Astrocyte (in vitro differentiated cells and primary cell): ENCODE measurements around the gene CNTF. TPM values are rescaled to one million over a fixed set of nuclear protein-coding genes. Genes with fewer than 3 reads are reported as not detected.

Experiments used
- DNase-seq: peaks from one replicate; pipeline ENCODE4 v3.0.0-alpha.2; 2010; ENCODE audit warnings: low read depth
- FAIRE-seq: peaks from 2 replicates; lab custom pipeline; 2011; peaks lifted over from hg19 to GRCh38; lab: Jason Lieb, UNC
- H2AFZ ChIP-seq: 2 replicates; pipeline ENCODE4 v1.6.0; 2012; ENCODE audit warnings: low read depth, low read length, inconsistent platforms
- H3K27ac ChIP-seq: 2 replicates; pipeline ENCODE4 v1.5.1; 2011; ENCODE audit warnings: low read depth, low read length, inconsistent platforms
- H3K27me3 ChIP-seq: 2 replicates; pipeline ENCODE4 v1.6.0; 2011; ENCODE audit warnings: low read length, inconsistent platforms; ENCODE audit not compliant: insufficient read depth
- H3K36me3 ChIP-seq: 2 replicates; pipeline ENCODE4 v1.5.1; 2011; ENCODE audit warnings: low read length, inconsistent platforms; ENCODE audit not compliant: insufficient read depth
- H3K4me1 ChIP-seq: 2 replicates; pipeline ENCODE4 v1.5.1; 2011; ENCODE audit warnings: low read length, inconsistent platforms; ENCODE audit not compliant: insufficient read depth
- H3K4me2 ChIP-seq: 2 replicates; pipeline ENCODE4 v1.6.0; 2012; ENCODE audit warnings: low read length, inconsistent platforms
- H3K4me3 ChIP-seq: 2 replicates; pipeline ENCODE4 v1.5.1; 2011; ENCODE audit warnings: low read depth, mild to moderate bottlenecking, low read length, inconsistent platforms; ENCODE audit not compliant: insufficient read depth
- H3K79me2 ChIP-seq: 2 replicates; pipeline ENCODE4 v1.6.0; 2012; ENCODE audit warnings: mild to moderate bottlenecking, low read length, inconsistent platforms; ENCODE audit not compliant: insufficient read depth
- H3K9ac ChIP-seq: 2 replicates; pipeline ENCODE4 v1.6.0; 2012; ENCODE audit warnings: mild to moderate bottlenecking, low read length, inconsistent platforms
- H3K9me3 ChIP-seq: 2 replicates; pipeline ENCODE4 v1.5.1; 2012; ENCODE audit warnings: low read depth, mild to moderate bottlenecking, low read length, inconsistent platforms; ENCODE audit not compliant: insufficient read depth
- H4K20me1 ChIP-seq: 2 replicates; pipeline ENCODE4 v1.6.0; 2012; ENCODE audit warnings: low read length, inconsistent platforms; ENCODE audit not compliant: insufficient read depth
- H3K27ac Mint-ChIP-seq: one replicate; pipeline ENCODE4 v1.8.0; 2021; ENCODE audit warnings: mild to moderate bottlenecking, mixed read lengths; ENCODE audit not compliant: unreplicated experiment
- H3K27me3 Mint-ChIP-seq: one replicate; pipeline ENCODE4 v1.8.0; 2021; ENCODE audit warnings: low read depth, mixed read lengths; ENCODE audit not compliant: unreplicated experiment
- H3K36me3 Mint-ChIP-seq: one replicate; pipeline ENCODE4 v1.8.0; 2021; ENCODE audit warnings: low read depth, mixed read lengths; ENCODE audit not compliant: unreplicated experiment
- H3K4me1 Mint-ChIP-seq: one replicate; pipeline ENCODE4 v1.8.0; 2021; ENCODE audit warnings: low read depth, mixed read lengths; ENCODE audit not compliant: unreplicated experiment
- H3K4me3 Mint-ChIP-seq: one replicate; pipeline ENCODE4 v1.8.0; 2021; ENCODE audit warnings: mild to moderate bottlenecking, moderate library complexity, mixed read lengths; ENCODE audit not compliant: unreplicated experiment
- H3K9me3 Mint-ChIP-seq: one replicate; pipeline ENCODE4 v1.8.0; 2021; ENCODE audit warnings: mild to moderate bottlenecking, mixed read lengths; ENCODE audit not compliant: unreplicated experiment
- EZH2 ChIP-seq: IDR thresholded peaks from 2 replicates; pipeline ENCODE4 v1.6.1; 2012; ENCODE audit warnings: mild to moderate bottlenecking, low read length, inconsistent platforms; ENCODE audit not compliant: insufficient read depth
- total RNA-seq: library from RNA; stranded (reverse); gene quantifications from 2 replicates; pipeline ENCODE4 v1.2.1, GENCODE V29; 2021
- TF ChIP-seq, protein P1 (sequence below): IDR thresholded peaks from 2 replicates; pipeline ENCODE4 v1.5.1; 2011; ENCODE audit warnings: low read depth, mild to moderate bottlenecking, inconsistent platforms, low read length, moderate library complexity; ENCODE audit not compliant: insufficient read depth

CNTF gene
- total RNA-seq, 1 donor from 2014 or later, result 1.4 TPM

- Mint-ChIP-seq H3K4me1 (no peaks in the 10 kb centered on the region), H3K27me3 (peaks cover 9% of the 10 kb centered on the region), H3K36me3 (no peaks in the 10 kb centered on the region), H3K27ac (no peak overlapping the region), H3K9me3 (no peaks in the 10 kb centered on the region), H3K4me3 (no peak overlapping the region)
- Histone ChIP-seq H3K36me3 (no peaks in the 10 kb centered on the region), H2AFZ (no peak overlapping the region), H4K20me1 (no peaks in the 10 kb centered on the region), H3K27ac (no peak overlapping the region), H3K79me2 (no peaks in the 10 kb centered on the region), H3K4me3 (no peak overlapping the region), H3K27me3 (peaks cover 4% of the 10 kb centered on the region), H3K4me2 (no peak overlapping the region), H3K9me3 (no peaks in the 10 kb centered on the region), H3K9ac (no peak overlapping the region), H3K4me1 (no peaks in the 10 kb centered on the region)
- DNase-seq (no peak), FAIRE-seq (no peak)
- TF ChIP-seq, protein P1, sequence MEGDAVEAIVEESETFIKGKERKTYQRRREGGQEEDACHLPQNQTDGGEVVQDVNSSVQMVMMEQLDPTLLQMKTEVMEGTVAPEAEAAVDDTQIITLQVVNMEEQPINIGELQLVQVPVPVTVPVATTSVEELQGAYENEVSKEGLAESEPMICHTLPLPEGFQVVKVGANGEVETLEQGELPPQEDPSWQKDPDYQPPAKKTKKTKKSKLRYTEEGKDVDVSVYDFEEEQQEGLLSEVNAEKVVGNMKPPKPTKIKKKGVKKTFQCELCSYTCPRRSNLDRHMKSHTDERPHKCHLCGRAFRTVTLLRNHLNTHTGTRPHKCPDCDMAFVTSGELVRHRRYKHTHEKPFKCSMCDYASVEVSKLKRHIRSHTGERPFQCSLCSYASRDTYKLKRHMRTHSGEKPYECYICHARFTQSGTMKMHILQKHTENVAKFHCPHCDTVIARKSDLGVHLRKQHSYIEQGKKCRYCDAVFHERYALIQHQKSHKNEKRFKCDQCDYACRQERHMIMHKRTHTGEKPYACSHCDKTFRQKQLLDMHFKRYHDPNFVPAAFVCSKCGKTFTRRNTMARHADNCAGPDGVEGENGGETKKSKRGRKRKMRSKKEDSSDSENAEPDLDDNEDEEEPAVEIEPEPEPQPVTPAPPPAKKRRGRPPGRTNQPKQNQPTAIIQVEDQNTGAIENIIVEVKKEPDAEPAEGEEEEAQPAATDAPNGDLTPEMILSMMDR, result no peak
- no peak for TF ChIP-seq EZH2
These were observed 37.6 kb downstream of the CNTF start for GRCh38 chr11:58659910-58660570.

- no peaks in the 10 kb centered on the region for H3K79me2 ChIP-seq
- Mint-ChIP-seq H3K9me3 (no peaks in the 10 kb centered on the region), H3K27me3 (peaks cover under 1% of the 10 kb centered on the region), H3K36me3 (no peaks in the 10 kb centered on the region), H3K4me3 (no peak overlapping the region), H3K27ac (no peak overlapping the region), H3K4me1 (no peaks in the 10 kb centered on the region)
- no peaks in the 10 kb centered on the region for H4K20me1 ChIP-seq
- H3K4me2 ChIP-seq, result no peak overlapping the region
- no peaks in the 10 kb centered on the region for H3K4me1 ChIP-seq
- DNase-seq (no peak), FAIRE-seq (no peak)
- H3K36me3 ChIP-seq, result no peaks in the 10 kb centered on the region
- TF ChIP-seq EZH2, result no peak
- TF ChIP-seq, protein P1, result no peak
- no peak overlapping the region for H3K4me3 ChIP-seq
- no peak overlapping the region for H3K27ac ChIP-seq
- H3K27me3 ChIP-seq, result peaks cover 2% of the 10 kb centered on the region
- H3K9ac ChIP-seq, result no peak overlapping the region
- H2AFZ ChIP-seq, result no peak overlapping the region
- H3K9me3 ChIP-seq, result no peaks in the 10 kb centered on the region
These were observed 49.6 kb downstream of the CNTF start for GRCh38 chr11:58671983-58672633.

DNA sequence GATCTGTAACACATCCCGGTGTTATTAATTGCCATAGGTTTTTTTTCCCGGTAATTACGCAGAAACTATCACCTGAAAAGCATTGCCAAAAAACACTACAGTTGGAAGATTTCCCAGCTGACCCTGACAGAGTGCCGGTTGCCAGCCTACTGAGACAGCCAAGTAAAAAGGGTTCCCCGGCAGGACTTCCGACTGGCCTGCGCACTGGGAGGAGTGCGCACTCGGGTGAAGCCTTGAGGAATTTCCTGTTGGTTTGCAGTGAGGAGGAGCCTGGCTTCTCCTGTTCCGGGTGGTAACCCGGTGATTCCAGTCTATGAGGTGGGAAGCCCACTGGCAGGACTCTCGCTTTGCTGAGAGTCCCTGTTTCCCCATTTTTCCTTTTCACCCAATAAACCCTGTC is 52.1 kb downstream of the CNTF start:
- no peak for TF ChIP-seq EZH2
- TF ChIP-seq, protein P1, result no peak
- DNase-seq (no peak), FAIRE-seq (no peak)
- H3K4me3 ChIP-seq, result no peak overlapping the region
- Mint-ChIP-seq H3K36me3 (no peaks in the 10 kb centered on the region), H3K27ac (no peak overlapping the region), H3K4me3 (no peak overlapping the region), H3K9me3 (no peaks in the 10 kb centered on the region), H3K4me1 (no peaks in the 10 kb centered on the region), H3K27me3 (peaks cover 6% of the 10 kb centered on the region)
- H3K9me3 ChIP-seq, result no peaks in the 10 kb centered on the region
- H3K27ac ChIP-seq, result no peak overlapping the region
- peaks cover 2% of the 10 kb centered on the region for H3K27me3 ChIP-seq
- H3K4me2 ChIP-seq, result no peak overlapping the region
- no peaks in the 10 kb centered on the region for H3K4me1 ChIP-seq
- no peak overlapping the region for H2AFZ ChIP-seq
- no peaks in the 10 kb centered on the region for H3K79me2 ChIP-seq
- H4K20me1 ChIP-seq, result no peaks in the 10 kb centered on the region
- no peaks in the 10 kb centered on the region for H3K36me3 ChIP-seq
- H3K9ac ChIP-seq, result no peak overlapping the region
